GM23248 (cell line): ENCODE measurements around the gene GDNF. TPM values are rescaled to one million over a fixed set of nuclear protein-coding genes. Genes with fewer than 3 reads are reported as not detected.

Source experiments
- DNase-seq: peaks from one replicate; pipeline ENCODE4 v3.0.0-alpha.2; 2015
- H2AFZ ChIP-seq: fragments of 200-600 bp; sonication (generic); 2 replicates; pipeline ENCODE4 v1.6.1; 2016; ENCODE audit warnings: antibody characterized with exemption
- H3F3A ChIP-seq: fragments of 200-600 bp; sonication (generic); 2 replicates; pipeline ENCODE4 v1.6.1; 2016; ENCODE audit warnings: mild to moderate bottlenecking, antibody characterized with exemption, mixed run types; ENCODE audit not compliant: insufficient read depth
- H3K27ac ChIP-seq: fragments of 200-600 bp; sonication (generic); 2 replicates; pipeline ENCODE4 v1.5.1; 2016; ENCODE audit warnings: mild to moderate bottlenecking
- H3K27me3 ChIP-seq: fragments of 200-600 bp; sonication (generic); replicated peaks from 2 replicates; pipeline ENCODE4 v1.6.1; 2016; ENCODE audit warnings: mild to moderate bottlenecking; ENCODE audit not compliant: insufficient read depth
- H3K36me3 ChIP-seq: fragments of 200-600 bp; sonication (generic); 2 replicates; pipeline ENCODE4 v1.6.1; 2016; ENCODE audit warnings: low read depth, mild to moderate bottlenecking
- H3K4me1 ChIP-seq: fragments of 200-600 bp; sonication (generic); 2 replicates; pipeline ENCODE4 v1.6.1; 2016; ENCODE audit warnings: mild to moderate bottlenecking; ENCODE audit not compliant: insufficient read depth
- H3K4me2 ChIP-seq: fragments of 200-600 bp; sonication (generic); one replicate; pipeline ENCODE4 v1.6.1; 2016; ENCODE audit warnings: mild to moderate bottlenecking; ENCODE audit not compliant: unreplicated experiment
- H3K4me3 ChIP-seq: fragments of 200-600 bp; sonication (generic); 2 replicates; pipeline ENCODE4 v1.5.1; 2016; ENCODE audit warnings: mild to moderate bottlenecking
- H3K79me2 ChIP-seq: fragments of 200-600 bp; sonication (generic); 2 replicates; pipeline ENCODE4 v1.6.1; 2016; ENCODE audit warnings: mild to moderate bottlenecking; ENCODE audit not compliant: insufficient read depth
- H3K9ac ChIP-seq: fragments of 200-600 bp; sonication (generic); 2 replicates; pipeline ENCODE4 v1.6.1; 2016; ENCODE audit warnings: mild to moderate bottlenecking
- H3K9me2 ChIP-seq: fragments of 200-600 bp; sonication (generic); 2 replicates; pipeline ENCODE4 v1.6.1; 2016; ENCODE audit warnings: mixed run types, mild to moderate bottlenecking, moderate library complexity; ENCODE audit not compliant: insufficient read depth
- H3K9me3 ChIP-seq: fragments of 200-600 bp; sonication (generic); one replicate; pipeline ENCODE4 v1.6.1; 2017; ENCODE audit warnings: low read depth
- H4K20me1 ChIP-seq: fragments of 200-600 bp; sonication (generic); 2 replicates; pipeline ENCODE4 v1.6.0; 2016; ENCODE audit not compliant: insufficient read depth
- EZH2 ChIP-seq: fragments of 200-600 bp; sonication (generic); IDR thresholded peaks from 2 replicates; pipeline ENCODE4 v1.6.1; 2018; ENCODE audit warnings: antibody characterized with exemption, mild to moderate bottlenecking; ENCODE audit not compliant: insufficient read depth, poor library complexity, severe bottlenecking
- EZH2phosphoT487 ChIP-seq: fragments of 200-600 bp; sonication (generic); IDR thresholded peaks from 2 replicates; pipeline ENCODE4 v1.6.1; 2018; ENCODE audit warnings: antibody characterized with exemption, moderate library complexity, mild to moderate bottlenecking, low read depth; ENCODE audit not compliant: insufficient read depth
- WGBS, 2 experiments: methylation state at CpG; one replicate each; pipeline ENCODE4 v1.1.6; 2015 to 2017; ENCODE audit warnings: low lambda C conversion rate in 2 of 2, low coverage in 1 of 2; ENCODE audit errors: missing lambda C conversion rate in 2 of 2; 5-methylcytosine and 5-hydroxymethylcytosine counted together
- in situ Hi-C: fragments of 300-500 bp; cut with MboI; formaldehyde crosslinking; loops from 2 replicates; pipeline ENCODE4 v1.15.0; 2020
- polyA plus RNA-seq: library from polyadenylated mRNA; unstranded; fragments of >200 nt; fragmentation: Nextera tagmentation; extraction: Ambion mirVana; gene quantifications from 2 replicates; pipeline ENCODE4 v1.2.1, GENCODE V29; 2016
- total RNA-seq: library from RNA; depleted of rRNA; stranded (reverse); fragments of >200 nt; shearing (Covaris generic); gene quantifications from 2 replicates; pipeline ENCODE4 v1.2.3, GENCODE V29; 2014

The GDNF gene
- total and polyA plus RNA-seq, 2 experiments from 2014 or later: 1.7 to 2.9 TPM

DNA sequence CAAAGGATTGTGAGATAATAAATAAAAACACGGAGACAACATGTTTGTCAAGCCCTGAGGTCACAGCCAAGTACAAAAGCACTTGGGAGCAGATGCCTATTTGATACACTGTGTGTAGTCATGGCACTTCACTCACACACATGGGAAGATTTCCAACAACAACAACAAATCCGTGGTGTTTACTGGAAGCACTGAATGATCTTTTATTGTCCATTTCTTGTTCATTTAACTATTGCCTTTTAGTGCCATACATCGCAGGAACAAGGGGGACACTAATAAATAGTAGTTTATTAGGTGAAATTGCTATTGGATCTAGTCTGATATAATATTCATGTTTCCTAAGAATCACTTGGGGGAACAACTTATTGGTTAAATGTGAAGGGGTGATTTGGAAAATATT, 20.4 kb upstream of the GDNF start:
- DNase-seq: no peak
- no peak overlapping the region for H3K27ac ChIP-seq
- no peaks in the 10 kb centered on the region for H3K9me2 ChIP-seq
- no peaks in the 10 kb centered on the region for H3K27me3 ChIP-seq
- H3K36me3 ChIP-seq: no peaks in the 10 kb centered on the region
- no peaks in the 10 kb centered on the region for H3K4me1 ChIP-seq
- H2AFZ ChIP-seq: no peak overlapping the region
- in situ Hi-C loops: no loop called here
- no peak overlapping the region for H3K9ac ChIP-seq
- H3K4me2 ChIP-seq: no peak overlapping the region
- no peak overlapping the region for H3K4me3 ChIP-seq
- 38 to 40% methylated on average over 3 of the region's 3 CpGs for whole genome bisulfite sequencing, 2 experiments
- H3F3A ChIP-seq: no peaks in the 10 kb centered on the region
- TF ChIP-seq EZH2phosphoT487 (no peak), EZH2 (no peak)
- H3K79me2 ChIP-seq: no peaks in the 10 kb centered on the region
- H4K20me1 ChIP-seq: no peaks in the 10 kb centered on the region
- H3K9me3 ChIP-seq: no peaks in the 10 kb centered on the region

DNA sequence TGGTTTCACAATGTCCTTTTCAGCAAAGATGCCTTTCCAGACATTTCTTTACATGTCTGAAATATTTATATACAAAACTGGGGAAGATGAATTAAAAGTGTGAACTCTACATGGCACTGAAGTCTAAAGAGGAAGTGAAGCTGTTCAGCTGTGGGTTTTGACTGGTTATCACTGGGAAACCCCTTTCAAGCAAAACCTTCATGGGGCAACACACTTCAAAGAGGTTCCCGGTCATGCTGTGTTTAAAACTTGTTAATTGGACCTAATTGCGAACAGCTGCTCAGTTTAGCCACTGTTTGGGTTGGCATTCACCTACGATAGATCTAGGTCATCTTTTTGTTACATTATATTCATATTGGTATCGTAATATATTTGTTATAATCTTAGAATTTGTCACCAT, 20.0 kb upstream of the GDNF start:
- Histone ChIP-seq H3K9me3 (no peaks in the 10 kb centered on the region), H3K9me2 (no peaks in the 10 kb centered on the region), H3F3A (no peaks in the 10 kb centered on the region), H4K20me1 (no peaks in the 10 kb centered on the region), H3K9ac (no peak overlapping the region), H3K79me2 (no peaks in the 10 kb centered on the region), H3K27me3 (no peaks in the 10 kb centered on the region), H3K4me3 (no peak overlapping the region), H2AFZ (no peak overlapping the region), H3K27ac (no peak overlapping the region), H3K36me3 (no peaks in the 10 kb centered on the region), H3K4me1 (no peaks in the 10 kb centered on the region), H3K4me2 (no peak overlapping the region)
- TF ChIP-seq EZH2 (no peak), EZH2phosphoT487 (no peak)
- in situ Hi-C loops: no loop called here
- 90% methylated on average over 4 of the region's 4 CpGs for WGBS, 2 experiments
- DNase-seq: no peak

- H3K36me3 ChIP-seq: no peaks in the 10 kb centered on the region
- H4K20me1 ChIP-seq: no peaks in the 10 kb centered on the region
- H2AFZ ChIP-seq: no peak overlapping the region
- H3K9me3 ChIP-seq: no peaks in the 10 kb centered on the region
- no peak overlapping the region for H3K9ac ChIP-seq
- in situ Hi-C loops: no loop called here
- H3K4me1 ChIP-seq: no peaks in the 10 kb centered on the region
- H3K27ac ChIP-seq: no peak overlapping the region
- H3K79me2 ChIP-seq: no peaks in the 10 kb centered on the region
- no peaks in the 10 kb centered on the region for H3K9me2 ChIP-seq
- DNase-seq: no peak
- H3F3A ChIP-seq: no peaks in the 10 kb centered on the region
- 0 out of 2 replicates have a peak, but pooled peaks cover 4% of the 10 kb centered on the region for H3K27me3 ChIP-seq
- TF ChIP-seq EZH2phosphoT487: no peak
- no peak for TF ChIP-seq EZH2
- H3K4me3 ChIP-seq: no peak overlapping the region
- no peak overlapping the region for H3K4me2 ChIP-seq
These were observed 18.4 kb upstream of the GDNF start for GRCh38 chr5:37858250-37858649.

- H2AFZ ChIP-seq: no peak overlapping the region
- DNase-seq: no peak
- H4K20me1 ChIP-seq: no peaks in the 10 kb centered on the region
- 0 out of 2 replicates have a peak, but pooled peaks cover 4% of the 10 kb centered on the region for H3K27me3 ChIP-seq
- no peak overlapping the region for H3K4me2 ChIP-seq
- H3F3A ChIP-seq: no peaks in the 10 kb centered on the region
- WGBS, 2 experiments: 74 to 84% methylated on average over 1 of the region's 1 CpG
- H3K4me1 ChIP-seq: no peaks in the 10 kb centered on the region
- no peak overlapping the region for H3K4me3 ChIP-seq
- H3K36me3 ChIP-seq: no peaks in the 10 kb centered on the region
- H3K9ac ChIP-seq: no peak overlapping the region
- H3K79me2 ChIP-seq: no peaks in the 10 kb centered on the region
- H3K27ac ChIP-seq: no peak overlapping the region
- in situ Hi-C loops: no loop called here
- no peaks in the 10 kb centered on the region for H3K9me3 ChIP-seq
- no peaks in the 10 kb centered on the region for H3K9me2 ChIP-seq
- no peak for TF ChIP-seq EZH2
- no peak for TF ChIP-seq EZH2phosphoT487
These were observed 17.9 kb upstream of the GDNF start for GRCh38 chr5:37857696-37858095.

DNA sequence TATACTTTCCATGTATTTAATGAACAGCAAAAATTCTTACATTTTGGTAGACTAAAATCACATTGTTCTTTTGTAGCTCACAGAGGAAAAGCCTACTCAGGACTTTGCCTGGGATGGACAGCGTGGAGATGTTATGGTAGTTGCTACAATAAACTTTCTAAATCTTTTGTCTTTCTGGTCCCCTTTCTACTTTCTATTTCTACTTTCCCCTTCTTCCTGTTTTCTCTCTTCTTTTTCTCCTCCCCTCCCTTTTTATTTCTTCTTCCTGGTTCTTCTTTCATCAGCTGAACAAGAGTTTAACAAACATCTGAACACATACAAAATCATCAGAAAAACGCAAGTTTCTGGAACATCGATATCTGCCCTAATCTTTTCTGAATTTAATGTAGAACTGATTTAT, 15.6 kb upstream of the GDNF start:
- no peaks in the 10 kb centered on the region for H3K79me2 ChIP-seq
- no peaks in the 10 kb centered on the region for H3K9me2 ChIP-seq
- H3K4me3 ChIP-seq: no peak overlapping the region
- no peak overlapping the region for H3K9ac ChIP-seq
- no peaks in the 10 kb centered on the region for H4K20me1 ChIP-seq
- in situ Hi-C loops: no loop called here
- no peaks in the 10 kb centered on the region for H3K9me3 ChIP-seq
- TF ChIP-seq EZH2 (no peak), EZH2phosphoT487 (no peak)
- H3K27me3 ChIP-seq: 0 out of 2 replicates have a peak, but pooled peaks cover 4% of the 10 kb centered on the region
- DNase-seq: no peak
- no peak overlapping the region for H3K27ac ChIP-seq
- WGBS, 2 experiments: 91% methylated on average over 3 of the region's 3 CpGs
- peaks cover 4% of the 10 kb centered on the region; the same call in 1 of the 2 replicates for H3K4me1 ChIP-seq
- H3F3A ChIP-seq: peaks cover 6% of the 10 kb centered on the region
- H3K36me3 ChIP-seq: no peaks in the 10 kb centered on the region
- no peak overlapping the region for H3K4me2 ChIP-seq
- H2AFZ ChIP-seq: no peak overlapping the region
